H9 (cell line): ENCODE data around the gene SLC13A5. TPM values are rescaled to one million over a fixed set of nuclear protein-coding genes. Genes with fewer than 3 reads are reported as not detected.
A peak's percentile ranks its signal among the peaks of the same experiment; 100 is the strongest.

Source experiments
- DNase-seq: peaks from one replicate; pipeline ENCODE4 v3.0.0-alpha.2; 2017
- H2AFZ ChIP-seq: one replicate; pipeline ENCODE4 v1.6.1; 2013; ENCODE audit warnings: mild to moderate bottlenecking, low read length, control low read depth, moderate library complexity
- H2AK5ac ChIP-seq: 2 replicates; pipeline ENCODE4 v1.6.1; 2013; ENCODE audit warnings: low read length, control low read depth, mixed read lengths; ENCODE audit not compliant: insufficient read length
- H2BK120ac ChIP-seq: one replicate; pipeline ENCODE4 v1.6.1; 2013; ENCODE audit warnings: low read depth, mild to moderate bottlenecking, low read length, control low read depth, inconsistent platforms; ENCODE audit not compliant: poor library complexity, severe bottlenecking
- H2BK12ac ChIP-seq: 2 replicates; pipeline ENCODE4 v1.6.1; 2013; ENCODE audit warnings: low read length, control low read depth, mixed read lengths, low read depth; ENCODE audit not compliant: insufficient read length
- H2BK15ac ChIP-seq: 2 replicates; pipeline ENCODE4 v1.6.1; 2013; ENCODE audit warnings: low read depth, low read length, control low read depth
- H2BK20ac ChIP-seq: one replicate; pipeline ENCODE4 v1.6.1; 2013; ENCODE audit warnings: low read depth, mild to moderate bottlenecking, low read length, control low read depth, inconsistent platforms; ENCODE audit not compliant: poor library complexity, severe bottlenecking
- H2BK5ac ChIP-seq: 2 replicates; pipeline ENCODE4 v1.6.1; 2013; ENCODE audit warnings: low read length, control low read depth, mixed read lengths; ENCODE audit not compliant: insufficient read length
- H3K14ac ChIP-seq: 2 replicates; pipeline ENCODE4 v1.6.1; 2013; ENCODE audit warnings: low read length, control low read depth; ENCODE audit not compliant: insufficient read depth
- H3K18ac ChIP-seq: 2 replicates; pipeline ENCODE4 v1.6.1; 2013; ENCODE audit warnings: low read depth, mild to moderate bottlenecking, mixed read lengths, low read length, control low read depth; ENCODE audit not compliant: insufficient read length
- H3K23ac ChIP-seq: 2 replicates; pipeline ENCODE4 v1.6.1; 2013; ENCODE audit warnings: low read length, control low read depth, mixed read lengths, low read depth; ENCODE audit not compliant: insufficient read length
- H3K23me2 ChIP-seq: 2 replicates; pipeline ENCODE4 v1.6.1; 2013; ENCODE audit warnings: low read depth, mild to moderate bottlenecking, mixed read lengths, low read length, control low read depth; ENCODE audit not compliant: insufficient read length, poor library complexity, severe bottlenecking
- H3K27ac ChIP-seq: 2 replicates; pipeline ENCODE4 v1.5.1; 2013; ENCODE audit warnings: low read length, control low read depth, mixed read lengths, low read depth; ENCODE audit not compliant: insufficient read length
- H3K27me3 ChIP-seq: 2 replicates; pipeline ENCODE4 v1.6.1; 2013; ENCODE audit warnings: low read length, control low read depth, inconsistent platforms; ENCODE audit not compliant: insufficient read depth
- H3K4ac ChIP-seq: 2 replicates; pipeline ENCODE4 v1.6.1; 2013; ENCODE audit warnings: low read depth, mild to moderate bottlenecking, control low read depth, inconsistent platforms, low read length, moderate library complexity
- H3K4me1 ChIP-seq: 2 replicates; pipeline ENCODE4 v1.6.1; 2013; ENCODE audit warnings: low read length, control low read depth, inconsistent platforms; ENCODE audit not compliant: insufficient read depth
- H3K4me2 ChIP-seq: 2 replicates; pipeline ENCODE4 v1.6.1; 2013; ENCODE audit warnings: low read length, control low read depth, mixed read lengths; ENCODE audit not compliant: insufficient read length, insufficient read depth
- H3K56ac ChIP-seq: 2 replicates; pipeline ENCODE4 v1.6.1; 2013; ENCODE audit warnings: low read depth, mild to moderate bottlenecking, mixed read lengths, low read length, control low read depth; ENCODE audit not compliant: insufficient read length
- H3K79me1 ChIP-seq: 2 replicates; pipeline ENCODE4 v1.6.1; 2013; ENCODE audit warnings: low read depth, mild to moderate bottlenecking, moderate library complexity, low read length, control low read depth, inconsistent platforms; ENCODE audit not compliant: insufficient read depth, poor library complexity, severe bottlenecking
- H3K79me2 ChIP-seq: 2 replicates; pipeline ENCODE4 v1.6.1; 2013; ENCODE audit warnings: low read length, control low read depth, inconsistent platforms; ENCODE audit not compliant: insufficient read depth
- H3K9ac ChIP-seq: 2 replicates; pipeline ENCODE4 v1.6.1; 2013; ENCODE audit warnings: low read length, control low read depth, mixed read lengths; ENCODE audit not compliant: insufficient read length; ENCODE audit errors: extremely low read depth
- H3K9me3 ChIP-seq: one replicate; pipeline ENCODE4 v1.6.1; 2013; ENCODE audit warnings: low read depth, low read length, inconsistent platforms; ENCODE audit not compliant: control insufficient read depth
- H3T11ph ChIP-seq: one replicate; pipeline ENCODE4 v1.6.1; 2013; ENCODE audit warnings: mild to moderate bottlenecking, low read length, control low read depth, inconsistent platforms
- H4K20me1 ChIP-seq: one replicate; pipeline ENCODE4 v1.6.1; 2013; ENCODE audit not compliant: control insufficient read depth, insufficient read length, insufficient read depth
- H4K5ac ChIP-seq: 2 replicates; pipeline ENCODE4 v1.6.1; 2013; ENCODE audit warnings: low read depth, mild to moderate bottlenecking, mixed read lengths, low read length, control low read depth; ENCODE audit not compliant: insufficient read length
- H4K8ac ChIP-seq: replicated peaks from 2 replicates; pipeline ENCODE4 v1.6.1; 2013; ENCODE audit warnings: low read length, control low read depth, mixed read lengths, low read depth; ENCODE audit not compliant: insufficient read length
- H4K91ac ChIP-seq: 2 replicates; pipeline ENCODE4 v1.6.1; 2013; ENCODE audit warnings: low read depth, mild to moderate bottlenecking, moderate library complexity, mixed read lengths, low read length, control low read depth; ENCODE audit not compliant: insufficient read length
- H3K27ac Mint-ChIP-seq, 3 experiments: 2 replicates in 2 of 3; 3 replicates in 1 of 3; pipeline ENCODE4 v1.8.0; 2020 to 2021; ENCODE audit warnings: mixed read lengths in 3 of 3, mild to moderate bottlenecking in 1 of 3, moderate library complexity in 1 of 3
- H3K27me3 Mint-ChIP-seq: 2 replicates; pipeline ENCODE4 v1.8.0; 2021; ENCODE audit warnings: low read depth, mild to moderate bottlenecking, moderate library complexity, mixed read lengths
- H3K36me3 Mint-ChIP-seq, 3 experiments: 2 replicates in 2 of 3; 3 replicates in 1 of 3; pipeline ENCODE4 v1.8.0; 2020 to 2021; ENCODE audit warnings: low read depth in 3 of 3, mixed read lengths in 3 of 3; ENCODE audit not compliant: insufficient read depth in 1 of 3
- H3K4me1 Mint-ChIP-seq, 2 experiments: 2 replicates each; pipeline ENCODE4 v1.8.0; 2020; ENCODE audit warnings: mixed read lengths in 2 of 2
- H3K4me3 Mint-ChIP-seq, 2 experiments: 2 replicates in 1 of 2; 3 replicates in 1 of 2; pipeline ENCODE4 v1.8.0; 2020 to 2021; ENCODE audit warnings: mild to moderate bottlenecking in 2 of 2, mixed read lengths in 2 of 2, moderate library complexity in 1 of 2
- H3K9me3 Mint-ChIP-seq, 2 experiments: 2 replicates in 1 of 2; 3 replicates in 1 of 2; pipeline ENCODE4 v1.8.0; 2020; ENCODE audit warnings: mild to moderate bottlenecking in 2 of 2, mixed read lengths in 2 of 2, moderate library complexity in 1 of 2
- WGBS: extraction: QIAGEN DNeasy Blood & Tissue Kit; methylation state at CpG from one replicate; pipeline ENCODE4 v1.1.7; 2013; ENCODE audit warnings: missing lambda C conversion rate, low lambda C conversion rate, mixed read lengths; ENCODE audit not compliant: insufficient read length; ENCODE audit errors: extremely low coverage; 5-methylcytosine and 5-hydroxymethylcytosine counted together
- total RNA-seq: library from RNA; stranded (reverse); gene quantifications from 2 replicates; pipeline ENCODE4 v1.2.1, GENCODE V29; 2021
- TF ChIP-seq, protein P1 (sequence below): fragments of 200-600 bp; sonication (generic); conservative IDR thresholded peaks from 3 replicates; pipeline ENCODE4 v1.8.0; 2021; ENCODE audit warnings: antibody characterized with exemption, mild to moderate bottlenecking

SLC13A5 gene
- total RNA-seq, 1 experiment from 2014 or later, result 1.6 TPM

- TF ChIP-seq, protein P1, sequence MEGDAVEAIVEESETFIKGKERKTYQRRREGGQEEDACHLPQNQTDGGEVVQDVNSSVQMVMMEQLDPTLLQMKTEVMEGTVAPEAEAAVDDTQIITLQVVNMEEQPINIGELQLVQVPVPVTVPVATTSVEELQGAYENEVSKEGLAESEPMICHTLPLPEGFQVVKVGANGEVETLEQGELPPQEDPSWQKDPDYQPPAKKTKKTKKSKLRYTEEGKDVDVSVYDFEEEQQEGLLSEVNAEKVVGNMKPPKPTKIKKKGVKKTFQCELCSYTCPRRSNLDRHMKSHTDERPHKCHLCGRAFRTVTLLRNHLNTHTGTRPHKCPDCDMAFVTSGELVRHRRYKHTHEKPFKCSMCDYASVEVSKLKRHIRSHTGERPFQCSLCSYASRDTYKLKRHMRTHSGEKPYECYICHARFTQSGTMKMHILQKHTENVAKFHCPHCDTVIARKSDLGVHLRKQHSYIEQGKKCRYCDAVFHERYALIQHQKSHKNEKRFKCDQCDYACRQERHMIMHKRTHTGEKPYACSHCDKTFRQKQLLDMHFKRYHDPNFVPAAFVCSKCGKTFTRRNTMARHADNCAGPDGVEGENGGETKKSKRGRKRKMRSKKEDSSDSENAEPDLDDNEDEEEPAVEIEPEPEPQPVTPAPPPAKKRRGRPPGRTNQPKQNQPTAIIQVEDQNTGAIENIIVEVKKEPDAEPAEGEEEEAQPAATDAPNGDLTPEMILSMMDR, result no peak
- peaks cover 4 to 26% (median 25%) of the 10 kb centered on the region in 3 experiments; a peak in 6 of 7 replicates for H3K36me3 Mint-ChIP-seq
- H3K27ac ChIP-seq, result no peak overlapping the region
- peaks cover 15 to 20% of the 10 kb centered on the region in 2 experiments for H3K4me1 Mint-ChIP-seq
- H3K18ac ChIP-seq, result peak overlapping the region; percentile 18
- no peak overlapping the region for H2AK5ac ChIP-seq
- peaks cover 18% of the 10 kb centered on the region for H3K23me2 ChIP-seq
- H3K14ac ChIP-seq, result peak overlapping the region; percentile 45
- peak overlapping the region; percentile 99 for H3K4me2 ChIP-seq
- no peak overlapping the region for H4K8ac ChIP-seq
- no peaks in the 10 kb centered on the region for H3K9me3 Mint-ChIP-seq
- H2BK15ac ChIP-seq, result no peak overlapping the region
- no peaks in the 10 kb centered on the region for H3K4me1 ChIP-seq
- H3K79me2 ChIP-seq, result peaks cover 2% of the 10 kb centered on the region; the same call in 1 of the 2 replicates
- H3K27ac Mint-ChIP-seq, result peak overlapping the region in 2 of 3 experiments; percentile 89 to 100; a peak in 3 of 7 replicates
- H3K4ac ChIP-seq, result no peak overlapping the region
- H3T11ph ChIP-seq, result no peak overlapping the region
- no peak overlapping the region for H2BK120ac ChIP-seq
- H3K9me3 ChIP-seq, result no peaks in the 10 kb centered on the region
- no peak overlapping the region for H3K23ac ChIP-seq
- no peaks in the 10 kb centered on the region; the same call in 1 of the 2 replicates for H3K27me3 Mint-ChIP-seq
- no CpG with 5 or more reads among the region's 67 CpGs for WGBS
- H3K56ac ChIP-seq, result no peak overlapping the region
- peak; percentile 52 for DNase-seq
- H2BK12ac ChIP-seq, result no peak overlapping the region
- no peak overlapping the region for H2BK5ac ChIP-seq
- no peak overlapping the region for H2BK20ac ChIP-seq
- H4K20me1 ChIP-seq, result no peaks in the 10 kb centered on the region
- no peak overlapping the region for H4K91ac ChIP-seq
- H4K5ac ChIP-seq, result no peak overlapping the region
- no peak overlapping the region for H2AFZ ChIP-seq
- H3K9ac ChIP-seq, result peak overlapping the region; percentile 57
- peak overlapping the region; percentile 91 to 94 for H3K4me3 Mint-ChIP-seq
- H3K27me3 ChIP-seq, result no peaks in the 10 kb centered on the region
- no peaks in the 10 kb centered on the region for H3K79me1 ChIP-seq
These were observed 73.3 kb downstream of the SLC13A5 start for GRCh38 chr17:6639586-6640535.
